Measurements from ENCODE around the gene PRKCE. TPM values are rescaled to one million over a fixed set of nuclear protein-coding genes. Genes with fewer than 3 reads are reported as not detected.

PRKCE gene
- polyA plus RNA-seq, 3 donors, result 1.3 to 7.7 (median 2.3) TPM

DNA sequence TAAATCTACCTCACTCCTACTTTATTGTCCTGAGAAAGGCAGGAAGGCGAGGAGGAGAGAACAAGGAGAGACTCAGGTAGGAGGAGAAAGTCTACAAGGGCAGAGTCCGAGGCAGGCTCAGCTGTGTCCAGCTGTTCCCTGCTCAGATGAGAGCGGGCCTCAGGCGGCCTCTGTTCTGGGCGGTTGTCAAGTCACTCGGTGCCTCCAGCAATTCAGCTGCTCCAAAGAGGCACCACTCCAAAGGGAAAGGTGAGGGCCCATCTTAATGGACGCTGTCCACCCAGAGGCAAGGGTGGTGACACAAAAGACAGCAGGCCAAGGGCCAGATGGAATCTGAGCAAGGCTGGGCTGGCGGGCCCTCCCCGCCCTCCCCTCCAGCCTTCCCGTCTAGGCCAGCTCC, 544.3 kb downstream of the PRKCE start:
- Histone ChIP-seq H3K4me1 (ENCODE audit: control insufficient read depth in 1 of 2, insufficient read depth in 2 of 2, low read length in 2 of 2) (peaks cover 0 to 3% of the 10 kb centered on the region in 2 donors), H3K9me3 (replicated peaks in 1 of 2; ENCODE audit: control insufficient read depth in 1 of 2, insufficient read depth in 1 of 2, low read length in 2 of 2) (no peaks in the 10 kb centered on the region), H3K4me2 (replicated peaks; ENCODE audit: extremely low read depth, low read length, poor library complexity, severe bottlenecking) (no peak overlapping the region), H4K20me1 (ENCODE audit: insufficient read depth, low read length) (no peaks in the 10 kb centered on the region), H3K27ac (ENCODE audit: low read depth in 1 of 2, low read length in 2 of 2) (no peak overlapping the region), H3K9ac (ENCODE audit: insufficient read depth, low read length, poor library complexity, severe bottlenecking) (no peak overlapping the region), H3K79me2 (ENCODE audit: insufficient read depth, low read length) (no peaks in the 10 kb centered on the region), H2AFZ (ENCODE audit: insufficient read depth, low read depth, low read length, poor library complexity, severe bottlenecking) (no peak overlapping the region), H3K36me3 (replicated peaks in 1 of 2; ENCODE audit: control insufficient read depth in 1 of 2, insufficient read depth in 2 of 2, low read length in 2 of 2) (no peaks in the 10 kb centered on the region), H3K4me3 (replicated peaks in 1 of 3; ENCODE audit: low read depth in 2 of 3, low read length in 3 of 3) (no peak overlapping the region), H3K27me3 (ENCODE audit: control insufficient read depth in 2 of 2, insufficient read depth in 2 of 2, low read length in 2 of 2) (no peaks in the 10 kb centered on the region)
- TF ChIP-seq, protein P1, sequence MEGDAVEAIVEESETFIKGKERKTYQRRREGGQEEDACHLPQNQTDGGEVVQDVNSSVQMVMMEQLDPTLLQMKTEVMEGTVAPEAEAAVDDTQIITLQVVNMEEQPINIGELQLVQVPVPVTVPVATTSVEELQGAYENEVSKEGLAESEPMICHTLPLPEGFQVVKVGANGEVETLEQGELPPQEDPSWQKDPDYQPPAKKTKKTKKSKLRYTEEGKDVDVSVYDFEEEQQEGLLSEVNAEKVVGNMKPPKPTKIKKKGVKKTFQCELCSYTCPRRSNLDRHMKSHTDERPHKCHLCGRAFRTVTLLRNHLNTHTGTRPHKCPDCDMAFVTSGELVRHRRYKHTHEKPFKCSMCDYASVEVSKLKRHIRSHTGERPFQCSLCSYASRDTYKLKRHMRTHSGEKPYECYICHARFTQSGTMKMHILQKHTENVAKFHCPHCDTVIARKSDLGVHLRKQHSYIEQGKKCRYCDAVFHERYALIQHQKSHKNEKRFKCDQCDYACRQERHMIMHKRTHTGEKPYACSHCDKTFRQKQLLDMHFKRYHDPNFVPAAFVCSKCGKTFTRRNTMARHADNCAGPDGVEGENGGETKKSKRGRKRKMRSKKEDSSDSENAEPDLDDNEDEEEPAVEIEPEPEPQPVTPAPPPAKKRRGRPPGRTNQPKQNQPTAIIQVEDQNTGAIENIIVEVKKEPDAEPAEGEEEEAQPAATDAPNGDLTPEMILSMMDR (IDR thresholded peaks at IDR 0.05), result no peak
- Mint-ChIP-seq H3K27me3 (ENCODE audit: low read depth in 3 of 3) (peaks cover 0 to 2% (median 2%) of the 10 kb centered on the region in 3 donors), H3K9me3 (peaks cover 0 to 2% (median 0%) of the 10 kb centered on the region in 7 donors), H3K36me3 (no peaks in the 10 kb centered on the region), H3K27ac (no peak overlapping the region), H3K4me3 (no peak overlapping the region), H3K4me1 (peaks cover 6% of the 10 kb centered on the region)
- no peak for DNase-seq
- intact Hi-C loops (cut with micrococcal nuclease), result no loop called here
- 98% methylated on average over 9 of the region's 10 CpGs for WGBS (ENCODE audit: insufficient coverage)

GRCh38 chr2:46196871-46197462, 545.5 kb downstream of the PRKCE start:
- Mint-ChIP-seq H3K27ac (no peak overlapping the region), H3K4me1 (peaks cover 6% of the 10 kb centered on the region), H3K36me3 (no peaks in the 10 kb centered on the region), H3K27me3 (ENCODE audit: low read depth in 3 of 3) (peaks cover 1 to 2% (median 2%) of the 10 kb centered on the region in 3 donors), H3K9me3 (peaks cover 0 to 5% (median 2%) of the 10 kb centered on the region in 7 donors), H3K4me3 (no peak overlapping the region)
- H3K9me3 ChIP-seq (replicated peaks in 1 of 2; ENCODE audit: control insufficient read depth in 1 of 2, insufficient read depth in 1 of 2, low read length in 2 of 2), result no peaks in the 10 kb centered on the region
- no peak for DNase-seq
- TF ChIP-seq, protein P1 (IDR thresholded peaks at IDR 0.05), result no peak
- H3K36me3 ChIP-seq (replicated peaks in 1 of 2; ENCODE audit: control insufficient read depth in 1 of 2, insufficient read depth in 2 of 2, low read length in 2 of 2), result no peaks in the 10 kb centered on the region
- H4K20me1 ChIP-seq (ENCODE audit: insufficient read depth, low read length), result no peaks in the 10 kb centered on the region
- H3K4me3 ChIP-seq (replicated peaks in 1 of 3; ENCODE audit: low read depth in 2 of 3, low read length in 3 of 3), result no peak overlapping the region
- no peak overlapping the region for H3K4me2 ChIP-seq (replicated peaks; ENCODE audit: extremely low read depth, low read length, poor library complexity, severe bottlenecking)
- no peaks in the 10 kb centered on the region for H3K79me2 ChIP-seq (ENCODE audit: insufficient read depth, low read length)
- no peak overlapping the region for H2AFZ ChIP-seq (ENCODE audit: insufficient read depth, low read depth, low read length, poor library complexity, severe bottlenecking)
- H3K27ac ChIP-seq (ENCODE audit: low read depth in 1 of 2, low read length in 2 of 2), result no peak overlapping the region
- no peaks in the 10 kb centered on the region for H3K27me3 ChIP-seq (ENCODE audit: control insufficient read depth in 2 of 2, insufficient read depth in 2 of 2, low read length in 2 of 2)
- WGBS (ENCODE audit: insufficient coverage), result 100% methylated on average over 2 of the region's 5 CpGs
- H3K9ac ChIP-seq (ENCODE audit: insufficient read depth, low read length, poor library complexity, severe bottlenecking), result no peak overlapping the region
- intact Hi-C loops (cut with micrococcal nuclease), result no loop called here
- peaks cover 0 to 3% of the 10 kb centered on the region in 2 donors for H3K4me1 ChIP-seq (ENCODE audit: control insufficient read depth in 1 of 2, insufficient read depth in 2 of 2, low read length in 2 of 2)
